GM12892 (cell line): ENCODE measurements around the gene ZNF710.

Experiments used
- POLR2A ChIP-seq: IDR thresholded peaks from 2 replicates; pipeline ENCODE4 v1.6.1; 2011; ENCODE audit warnings: low read depth, low read length, control low read depth
- POLR2AphosphoS5 ChIP-seq: IDR thresholded peaks from 2 replicates; pipeline ENCODE4 v1.6.1; 2011; ENCODE audit warnings: low read depth, low read length, control low read depth
- TAF1 ChIP-seq: IDR thresholded peaks from 2 replicates; pipeline ENCODE4 v1.6.1; 2011; ENCODE audit warnings: low read depth, mild to moderate bottlenecking, control low read depth, low read length, borderline replicate concordance

DNA sequence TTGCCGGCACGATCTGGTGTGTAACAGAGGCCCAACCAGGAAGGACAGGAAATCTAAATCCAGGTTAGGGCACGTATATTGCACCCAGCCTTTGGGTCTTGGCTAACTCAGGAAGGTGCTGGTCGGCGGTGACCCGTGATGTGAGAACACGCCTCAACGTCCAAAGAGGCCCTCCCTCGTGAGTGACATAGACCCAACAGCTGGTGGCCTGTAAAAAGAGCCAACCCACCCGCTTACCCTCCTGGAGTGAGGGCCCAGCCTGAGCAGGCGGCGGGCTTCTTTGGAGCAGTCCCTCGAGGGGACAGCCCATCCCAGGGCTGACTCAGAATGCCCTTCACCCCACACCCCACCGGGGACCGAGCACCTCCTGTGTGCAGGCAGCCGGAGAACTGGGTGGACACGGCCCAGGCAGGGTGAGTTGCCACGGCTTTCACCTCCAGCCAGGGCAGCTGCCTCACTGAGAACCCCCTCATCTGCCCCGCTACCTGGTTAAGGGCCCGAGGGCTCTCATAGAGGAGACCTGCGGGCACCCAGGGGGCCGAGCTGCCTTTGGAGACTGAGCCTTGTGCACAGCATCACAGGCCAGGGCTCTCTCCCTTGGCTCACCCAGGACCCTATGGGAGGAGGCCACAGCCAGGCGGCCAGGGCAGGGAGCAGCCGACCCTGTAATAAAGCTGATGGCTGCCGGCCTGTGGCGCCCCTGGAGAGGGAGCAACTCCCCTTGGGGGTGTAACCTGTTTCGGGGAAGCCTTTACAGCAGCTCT lies 41.8 kb downstream of the ZNF710 start:
- TF ChIP-seq POLR2A, result no peak
- TF ChIP-seq POLR2AphosphoS5, result no peak
- TF ChIP-seq TAF1, result no peak
